Stimulated activated CD4-positive, alpha-beta T cell treated with anti-CD3 and anti-CD28 coated beads, Interleukin-2, amount 100 ng/mL, for 24 hours (primary cell): ENCODE data around the gene MAP2K4.
"Not testable (repeated sequence)": the region's sequence is repeated elsewhere in the genome, so short reads cannot be mapped to it uniquely, and the experiment has no call there.

ENCODE experiments used
- DNase-seq, 2 donors: peaks; one replicate each; pipeline ENCODE4 v3.0.0-alpha.2; 2020

Gene MAP2K4

GRCh38 chr17:12020642-12021622, at the start of gene MAP2K4:
Gene MAP2K4, plus strand, starts transcription at chr17:12020877. Its CDS starts 10 bp downstream, at chr17:12020887.
- peak; percentile 95 to 97 for DNase-seq

- not testable (repeated sequence) for DNase-seq
These were observed 47.9 kb upstream of the MAP2K4 start for GRCh38 chr17:11972741-11973140.

- DNase-seq, result no peak
These were observed 40.9 kb upstream of the MAP2K4 start for GRCh38 chr17:11979795-11980194.

- DNase-seq, result no peak
These were observed 39.9 kb upstream of the MAP2K4 start for GRCh38 chr17:11980813-11981212.

GRCh38 chr17:11981862-11982261, 38.8 kb upstream of the MAP2K4 start:
- DNase-seq, result no peak

GRCh38 chr17:11986179-11986941, 34.3 kb upstream of the MAP2K4 start:
- DNase-seq, result no peak

GRCh38 chr17:11986942-11987329, 33.7 kb upstream of the MAP2K4 start:
- no peak for DNase-seq

GRCh38 chr17:11990363-11990983, 30.2 kb upstream of the MAP2K4 start:
- DNase-seq, result no peak

GRCh38 chr17:11991461-11991860, 29.2 kb upstream of the MAP2K4 start:
- no peak for DNase-seq

- no peak for DNase-seq
These were observed 23.9 kb upstream of the MAP2K4 start for GRCh38 chr17:11996722-11997146.

GRCh38 chr17:11997147-11997971, 23.3 kb upstream of the MAP2K4 start, which contains the start of gene ZNF18:
Gene ZNF18, minus strand, starts transcription at chr17:11997475. Its CDS starts 4,646 bp downstream, at chr17:11992829.
- DNase-seq, result peak; percentile 96 to 97

- DNase-seq, result peak in 1 of 2 donors; percentile 2
These were observed 22.8 kb upstream of the MAP2K4 start for GRCh38 chr17:11997972-11998233.

GRCh38 chr17:11999696-12000095, 21.0 kb upstream of the MAP2K4 start:
- DNase-seq, result no peak

- DNase-seq, result no peak
These were observed 13.2 kb upstream of the MAP2K4 start for GRCh38 chr17:12007466-12007865.

GRCh38 chr17:12021623-12022140, 1.0 kb downstream of the MAP2K4 start:
- DNase-seq, result no peak

GRCh38 chr17:12022310-12022709, 1.6 kb downstream of the MAP2K4 start:
- no peak for DNase-seq

GRCh38 chr17:12024327-12024726, 3.6 kb downstream of the MAP2K4 start:
- DNase-seq, result no peak

GRCh38 chr17:12027658-12028057, 7.0 kb downstream of the MAP2K4 start:
- no peak for DNase-seq

GRCh38 chr17:12028611-12029010, 7.9 kb downstream of the MAP2K4 start:
- no peak for DNase-seq

- no peak for DNase-seq
These were observed 13.9 kb downstream of the MAP2K4 start for GRCh38 chr17:12034538-12034937.

GRCh38 chr17:12035673-12036072, 15.0 kb downstream of the MAP2K4 start:
- no peak for DNase-seq

GRCh38 chr17:12037970-12038369, 17.3 kb downstream of the MAP2K4 start:
- DNase-seq, result no peak
